OCI-LY7 (cell line): ENCODE measurements around the gene STXBP6. TPM values are rescaled to one million over a fixed set of nuclear protein-coding genes. Genes with fewer than 3 reads are reported as not detected.

Source experiments
- BruUV-seq: library from RNA; stranded (reverse); fragments of 400-500 nt; replicated peaks from 2 replicates; lab custom pipeline; 2021; lab: Mats Ljungman, UMichigan
- CTCF ChIA-PET: fragments of 300-600 bp; sonication (Branson Sonifier 250); formaldehyde crosslinking; loops from one replicate; lab custom pipeline; 2022; ENCODE audit warnings: antibody characterized with exemption; ENCODE audit not compliant: unreplicated experiment; lab: Charles Lee
- POLR2A ChIA-PET: fragments of 300-600 bp; sonication (Branson Sonifier 250); formaldehyde crosslinking; loops from one replicate; lab custom pipeline; 2022; ENCODE audit warnings: antibody characterized with exemption; lab: Charles Lee
- DNase-seq: peaks from one replicate; pipeline ENCODE4 v3.0.0-alpha.2; 2015; ENCODE audit warnings: low spot score
- H2AFZ ChIP-seq: fragments of 200-600 bp; sonication (generic), shearing (Covaris generic); 2 replicates; pipeline ENCODE4 v1.6.1; 2014; ENCODE audit warnings: mild to moderate bottlenecking, antibody characterized with exemption, low read length, moderate library complexity
- H3K27ac ChIP-seq: fragments of 200-600 bp; sonication (generic); 2 replicates; pipeline ENCODE4 v1.5.1; 2014; ENCODE audit warnings: mixed run types, low read depth, mild to moderate bottlenecking, moderate library complexity, low read length, inconsistent platforms; ENCODE audit not compliant: poor library complexity, severe bottlenecking
- H3K36me3 ChIP-seq: fragments of 200-600 bp; sonication (generic); 2 replicates; pipeline ENCODE4 v1.6.1; 2014; ENCODE audit warnings: mild to moderate bottlenecking, antibody characterized with exemption, low read length, moderate library complexity, mixed read lengths; ENCODE audit not compliant: insufficient read depth
- H3K4me1 ChIP-seq: fragments of 200-600 bp; sonication (generic); 2 replicates; pipeline ENCODE4 v1.5.1; 2014; ENCODE audit warnings: mild to moderate bottlenecking, low read length; ENCODE audit not compliant: insufficient read depth, poor library complexity, severe bottlenecking
- H3K4me2 ChIP-seq: fragments of 200-600 bp; sonication (generic); 2 replicates; pipeline ENCODE4 v1.6.1; 2014; ENCODE audit warnings: mild to moderate bottlenecking, low read length
- H3K4me3 ChIP-seq: fragments of 200-600 bp; sonication (generic); 2 replicates; pipeline ENCODE4 v1.5.1; 2014; ENCODE audit warnings: mild to moderate bottlenecking, low read depth, low read length; ENCODE audit not compliant: poor library complexity, severe bottlenecking
- H3K79me2 ChIP-seq: fragments of 200-600 bp; sonication (generic); 2 replicates; pipeline ENCODE4 v1.6.1; 2016; ENCODE audit warnings: low read depth, mild to moderate bottlenecking, low read length, moderate library complexity, mixed read lengths; ENCODE audit not compliant: insufficient read depth
- H3K9me2 ChIP-seq: fragments of 200-600 bp; sonication (generic); 2 replicates; pipeline ENCODE4 v1.6.1; 2016; ENCODE audit warnings: mild to moderate bottlenecking, low read length, mixed read lengths; ENCODE audit not compliant: insufficient read depth
- H3K9me3 ChIP-seq: fragments of 200-600 bp; sonication (generic); 2 replicates; pipeline ENCODE4 v1.6.1; 2014; ENCODE audit warnings: mild to moderate bottlenecking, mixed run types, low read length, mixed read lengths
- H4K20me1 ChIP-seq: fragments of 200-600 bp; sonication (generic); 2 replicates; pipeline ENCODE4 v1.6.1; 2014; ENCODE audit warnings: mild to moderate bottlenecking, antibody characterized with exemption, low read length, moderate library complexity, mixed read lengths; ENCODE audit not compliant: insufficient read depth
- EZH2phosphoT487 ChIP-seq: fragments of 200-600 bp; sonication (generic); IDR thresholded peaks from 2 replicates; pipeline ENCODE4 v1.6.1; 2018; ENCODE audit warnings: low read depth, borderline replicate concordance, mild to moderate bottlenecking, mixed run types, antibody characterized with exemption, low read length, moderate library complexity, mixed read lengths
- intact Hi-C: fragments of 100-400 bp; cut with micrococcal nuclease; formaldehyde crosslinking; loops from one replicate; pipeline ENCODE4 v1.10.0; 2022; ENCODE audit not compliant: unreplicated experiment
- total RNA-seq, 2 experiments: library from RNA; depleted of rRNA in 1 of 2; stranded (reverse); fragments of >200 nt in 1 of 2; shearing (Covaris generic) in 1 of 2; gene quantifications; 2 replicates each; pipeline ENCODE4 v1.2.3, GENCODE V29; 2014 to 2022
- TF ChIP-seq, protein P1 (sequence below): fragments of 200-600 bp; sonication (generic); conservative IDR thresholded peaks from 2 replicates; pipeline ENCODE4 v1.5.1; 2014; ENCODE audit warnings: mild to moderate bottlenecking, antibody characterized with exemption, low read length, moderate library complexity, mixed read lengths

The STXBP6 gene
- total RNA-seq, 2 experiments from 2014 or later: 0.48 TPM; not detected in 1

DNA sequence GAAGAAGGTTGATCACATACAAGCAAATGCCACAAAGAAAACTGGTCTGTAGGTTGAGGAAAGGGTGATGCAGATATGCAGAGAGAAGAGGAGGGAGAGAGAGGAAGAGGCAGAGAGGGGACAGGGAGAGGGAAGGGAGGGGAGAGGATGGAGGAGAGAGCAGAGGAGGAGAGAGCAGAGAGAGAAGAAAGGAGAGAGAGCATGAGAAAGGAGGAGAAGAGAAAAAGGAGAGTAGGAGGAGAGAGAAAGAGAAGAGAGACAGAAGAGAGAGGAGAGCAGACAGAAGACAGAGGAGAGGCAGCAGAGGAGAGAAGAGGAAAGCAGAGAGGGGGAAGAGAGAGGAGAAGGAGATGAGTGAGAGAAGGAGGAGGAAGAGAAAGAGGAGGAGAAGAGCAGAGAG lies 59.2 kb downstream of the STXBP6 start:
- CTCF ChIA-PET: no interaction called here
- H3K36me3 ChIP-seq: no peaks in the 10 kb centered on the region
- no peak for TF ChIP-seq EZH2phosphoT487
- TF ChIP-seq, protein P1, sequence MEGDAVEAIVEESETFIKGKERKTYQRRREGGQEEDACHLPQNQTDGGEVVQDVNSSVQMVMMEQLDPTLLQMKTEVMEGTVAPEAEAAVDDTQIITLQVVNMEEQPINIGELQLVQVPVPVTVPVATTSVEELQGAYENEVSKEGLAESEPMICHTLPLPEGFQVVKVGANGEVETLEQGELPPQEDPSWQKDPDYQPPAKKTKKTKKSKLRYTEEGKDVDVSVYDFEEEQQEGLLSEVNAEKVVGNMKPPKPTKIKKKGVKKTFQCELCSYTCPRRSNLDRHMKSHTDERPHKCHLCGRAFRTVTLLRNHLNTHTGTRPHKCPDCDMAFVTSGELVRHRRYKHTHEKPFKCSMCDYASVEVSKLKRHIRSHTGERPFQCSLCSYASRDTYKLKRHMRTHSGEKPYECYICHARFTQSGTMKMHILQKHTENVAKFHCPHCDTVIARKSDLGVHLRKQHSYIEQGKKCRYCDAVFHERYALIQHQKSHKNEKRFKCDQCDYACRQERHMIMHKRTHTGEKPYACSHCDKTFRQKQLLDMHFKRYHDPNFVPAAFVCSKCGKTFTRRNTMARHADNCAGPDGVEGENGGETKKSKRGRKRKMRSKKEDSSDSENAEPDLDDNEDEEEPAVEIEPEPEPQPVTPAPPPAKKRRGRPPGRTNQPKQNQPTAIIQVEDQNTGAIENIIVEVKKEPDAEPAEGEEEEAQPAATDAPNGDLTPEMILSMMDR: no peak
- no peaks in the 10 kb centered on the region for H3K9me2 ChIP-seq
- no peak overlapping the region for H3K4me2 ChIP-seq
- H3K9me3 ChIP-seq: no peaks in the 10 kb centered on the region
- H3K27ac ChIP-seq: no peak overlapping the region
- intact Hi-C loops: no loop called here
- BruUV-seq: no TSS peak
- no peak overlapping the region for H2AFZ ChIP-seq
- no peaks in the 10 kb centered on the region for H4K20me1 ChIP-seq
- no peak for DNase-seq
- no peaks in the 10 kb centered on the region for H3K79me2 ChIP-seq
- POLR2A ChIA-PET: no interaction called here
- no peak overlapping the region for H3K4me3 ChIP-seq
- no peaks in the 10 kb centered on the region for H3K4me1 ChIP-seq

DNA sequence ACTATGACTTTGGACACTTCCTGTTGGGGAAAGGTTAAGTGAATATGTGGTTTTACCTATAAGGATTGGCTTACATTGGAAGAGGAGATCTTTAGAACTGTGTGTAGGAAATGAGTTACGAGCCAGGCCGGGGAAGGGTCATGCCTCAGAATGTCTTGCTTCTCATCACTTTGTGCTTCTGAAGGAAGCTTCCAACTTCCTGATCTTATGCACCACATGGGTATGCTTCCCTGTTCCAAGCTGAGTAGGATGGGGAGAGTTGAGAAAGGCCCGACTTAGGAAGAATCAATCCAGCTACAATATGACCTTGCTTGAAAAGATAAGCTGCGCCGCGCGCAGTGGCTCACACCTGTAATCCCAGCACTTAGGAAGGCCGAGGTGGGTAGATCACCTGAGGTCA lies 59.9 kb downstream of the STXBP6 start:
- CTCF ChIA-PET: no interaction called here
- Histone ChIP-seq H3K79me2 (no peaks in the 10 kb centered on the region), H3K9me2 (no peaks in the 10 kb centered on the region), H3K27ac (no peak overlapping the region), H4K20me1 (no peaks in the 10 kb centered on the region), H2AFZ (no peak overlapping the region), H3K36me3 (no peaks in the 10 kb centered on the region), H3K4me3 (no peak overlapping the region), H3K9me3 (no peaks in the 10 kb centered on the region), H3K4me2 (no peak overlapping the region), H3K4me1 (no peaks in the 10 kb centered on the region)
- TF ChIP-seq, protein P1: no peak
- TF ChIP-seq EZH2phosphoT487: no peak
- BruUV-seq: no TSS peak
- intact Hi-C loops: no loop called here
- DNase-seq: no peak
- POLR2A ChIA-PET: no interaction called here

DNA sequence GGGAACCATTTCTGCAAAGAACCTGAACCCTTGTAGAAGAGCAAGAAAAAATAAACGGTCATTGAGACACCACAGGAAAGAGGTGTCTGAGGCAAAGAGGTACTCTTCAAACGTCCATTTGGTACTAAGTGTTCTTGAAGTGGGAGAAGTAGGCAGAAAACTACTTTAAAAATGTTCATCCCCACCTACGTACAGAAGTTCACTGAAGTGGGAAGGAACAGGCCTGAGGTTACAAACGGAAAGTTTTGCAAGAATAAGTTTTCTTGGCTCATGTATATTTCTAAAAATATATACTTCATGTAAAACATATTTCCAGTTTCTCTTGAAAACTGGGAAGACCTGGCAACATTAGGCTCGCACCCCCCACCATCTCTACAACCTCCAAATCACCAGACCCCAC lies 61.2 kb downstream of the STXBP6 start:
- DNase-seq: no peak
- intact Hi-C loops: no loop called here
- no peaks in the 10 kb centered on the region for H3K9me2 ChIP-seq
- no peaks in the 10 kb centered on the region for H4K20me1 ChIP-seq
- no peaks in the 10 kb centered on the region for H3K79me2 ChIP-seq
- H3K9me3 ChIP-seq: no peaks in the 10 kb centered on the region
- ChIA-PET POLR2A (no interaction called here), CTCF (no interaction called here)
- no TSS peak for BruUV-seq
- H2AFZ ChIP-seq: no peak overlapping the region
- no peaks in the 10 kb centered on the region for H3K36me3 ChIP-seq
- no peak overlapping the region for H3K4me2 ChIP-seq
- TF ChIP-seq, protein P1: no peak
- TF ChIP-seq EZH2phosphoT487: no peak
- no peak overlapping the region for H3K27ac ChIP-seq
- no peak overlapping the region for H3K4me3 ChIP-seq
- no peaks in the 10 kb centered on the region for H3K4me1 ChIP-seq
